GM12874 (cell line): ENCODE results near the gene PRPF40B.

Source experiments
- TF ChIP-seq, protein P1 (sequence below): IDR thresholded peaks from 2 replicates; pipeline ENCODE4 v1.5.1; 2011; ENCODE audit warnings: low read depth, mild to moderate bottlenecking, control low read depth, low read length, moderate library complexity; ENCODE audit not compliant: insufficient read depth

PRPF40B gene

DNA sequence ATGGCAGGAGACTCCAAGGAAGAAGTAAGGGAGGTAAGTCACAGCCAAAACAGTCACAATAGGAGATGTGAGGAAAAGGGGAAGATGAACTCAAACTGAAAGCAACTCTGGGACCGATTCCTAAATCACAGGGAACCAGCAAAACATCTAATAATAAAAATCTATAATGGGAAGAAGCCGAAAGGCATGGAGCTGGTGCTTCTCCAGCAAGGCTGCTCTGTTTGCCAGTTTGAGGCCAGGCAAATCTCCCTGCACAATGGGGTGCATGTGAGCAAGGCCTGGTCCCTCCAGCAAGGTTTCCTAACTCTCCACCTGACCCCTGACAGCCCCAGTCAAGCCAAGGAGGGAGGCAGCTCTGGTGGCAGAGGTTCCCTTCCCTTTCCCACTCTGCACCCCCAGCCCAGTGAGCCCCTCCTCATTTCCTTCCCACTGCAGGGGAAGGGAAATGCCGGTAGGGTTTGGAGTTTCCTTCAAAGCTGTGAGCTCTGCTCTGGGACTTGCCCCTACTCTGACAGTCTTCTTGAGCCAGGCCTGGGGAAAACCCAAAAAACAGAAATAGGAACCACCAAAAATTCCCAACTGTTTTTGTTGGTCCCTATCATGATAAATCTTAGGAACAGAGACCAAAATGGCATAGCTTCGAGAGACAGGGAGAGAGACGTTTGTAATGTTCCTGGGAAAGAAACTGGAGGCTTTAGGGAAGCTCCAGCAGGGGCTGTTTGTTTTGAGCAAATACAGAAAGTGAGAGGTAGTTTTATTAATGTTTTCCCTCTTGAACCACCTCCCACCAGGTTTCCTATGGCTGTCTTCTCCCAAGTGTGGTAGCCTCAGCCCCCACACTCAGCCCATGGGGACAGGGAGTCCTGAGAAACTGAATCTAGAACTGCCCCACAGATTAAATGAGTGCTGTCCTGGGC lies 49.2 kb downstream of the PRPF40B start:
- TF ChIP-seq, protein P1, sequence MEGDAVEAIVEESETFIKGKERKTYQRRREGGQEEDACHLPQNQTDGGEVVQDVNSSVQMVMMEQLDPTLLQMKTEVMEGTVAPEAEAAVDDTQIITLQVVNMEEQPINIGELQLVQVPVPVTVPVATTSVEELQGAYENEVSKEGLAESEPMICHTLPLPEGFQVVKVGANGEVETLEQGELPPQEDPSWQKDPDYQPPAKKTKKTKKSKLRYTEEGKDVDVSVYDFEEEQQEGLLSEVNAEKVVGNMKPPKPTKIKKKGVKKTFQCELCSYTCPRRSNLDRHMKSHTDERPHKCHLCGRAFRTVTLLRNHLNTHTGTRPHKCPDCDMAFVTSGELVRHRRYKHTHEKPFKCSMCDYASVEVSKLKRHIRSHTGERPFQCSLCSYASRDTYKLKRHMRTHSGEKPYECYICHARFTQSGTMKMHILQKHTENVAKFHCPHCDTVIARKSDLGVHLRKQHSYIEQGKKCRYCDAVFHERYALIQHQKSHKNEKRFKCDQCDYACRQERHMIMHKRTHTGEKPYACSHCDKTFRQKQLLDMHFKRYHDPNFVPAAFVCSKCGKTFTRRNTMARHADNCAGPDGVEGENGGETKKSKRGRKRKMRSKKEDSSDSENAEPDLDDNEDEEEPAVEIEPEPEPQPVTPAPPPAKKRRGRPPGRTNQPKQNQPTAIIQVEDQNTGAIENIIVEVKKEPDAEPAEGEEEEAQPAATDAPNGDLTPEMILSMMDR = no peak

DNA sequence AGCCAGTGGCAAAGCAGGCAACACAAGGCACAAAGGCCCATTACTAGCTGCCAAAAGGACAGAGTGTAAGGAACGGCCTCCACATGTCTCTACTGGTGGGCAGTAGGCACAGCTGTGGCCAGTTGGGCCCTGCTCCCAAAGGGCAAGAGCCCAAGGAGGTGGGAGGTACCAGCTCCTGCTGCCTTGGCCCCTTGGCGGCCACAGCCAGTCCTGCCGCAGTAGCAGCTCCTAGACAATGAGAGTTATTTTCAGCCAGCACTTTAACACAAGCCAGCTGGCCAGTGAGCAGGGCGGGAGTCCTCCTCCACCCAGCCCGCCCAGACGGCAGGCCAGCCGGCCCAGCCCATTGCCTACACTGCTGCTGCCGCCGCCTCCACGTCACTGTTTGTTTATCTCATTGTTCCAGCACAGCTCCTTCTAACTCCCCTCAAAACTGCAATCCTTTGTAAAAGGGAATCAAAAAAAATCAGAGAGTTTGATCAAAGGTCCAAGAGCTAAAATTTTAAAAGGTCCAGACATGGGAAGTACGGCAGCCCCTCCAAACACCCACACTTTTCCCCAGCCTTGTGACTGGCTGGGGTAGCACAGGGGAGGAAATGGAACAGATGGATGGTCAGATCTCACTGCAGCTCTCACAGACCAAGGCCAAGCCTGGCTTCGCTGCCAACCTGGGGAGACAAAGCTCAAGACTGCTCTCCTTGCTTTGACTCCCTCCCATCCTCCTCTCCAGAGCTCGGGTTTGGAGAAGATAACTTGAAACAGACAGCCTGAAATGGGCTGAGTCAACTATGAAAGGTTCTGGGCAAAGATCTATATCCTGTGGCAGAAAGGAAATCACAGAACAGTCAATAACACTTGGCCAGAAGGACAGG lies 50.3 kb downstream of the PRPF40B start:
- TF ChIP-seq, protein P1 = no peak

DNA sequence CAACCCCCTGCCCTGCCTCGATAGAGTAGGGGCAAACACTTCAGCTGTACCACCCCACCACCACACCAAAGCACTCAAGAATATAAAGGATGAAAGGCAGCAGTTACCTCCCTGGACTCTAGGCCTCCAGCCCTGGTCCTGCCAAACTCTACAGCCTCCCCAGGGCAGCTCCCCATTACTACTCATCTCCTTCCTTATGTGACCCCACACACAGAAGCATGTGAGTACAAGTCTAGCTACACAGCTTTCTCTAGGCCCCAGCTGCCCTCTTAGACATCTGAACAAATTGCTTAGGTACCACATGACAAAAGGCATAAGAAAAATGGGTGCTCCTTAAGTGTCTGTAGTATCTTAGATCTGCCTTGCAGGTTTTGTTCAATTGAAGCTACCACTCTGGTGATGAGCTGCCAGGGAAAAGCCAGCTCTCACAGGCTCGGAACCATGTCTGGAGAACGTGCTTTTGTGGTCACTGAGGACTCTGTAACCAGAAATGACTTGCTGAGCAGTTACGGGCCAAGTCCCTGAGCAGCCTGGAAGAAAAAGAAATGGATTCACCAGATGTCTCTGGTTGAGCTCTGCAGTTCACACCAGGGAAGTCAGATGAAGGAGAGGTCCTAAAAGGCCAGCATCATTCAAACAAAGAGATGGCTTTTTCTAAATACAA lies 51.1 kb downstream of the PRPF40B start:
- TF ChIP-seq, protein P1 = no peak

DNA sequence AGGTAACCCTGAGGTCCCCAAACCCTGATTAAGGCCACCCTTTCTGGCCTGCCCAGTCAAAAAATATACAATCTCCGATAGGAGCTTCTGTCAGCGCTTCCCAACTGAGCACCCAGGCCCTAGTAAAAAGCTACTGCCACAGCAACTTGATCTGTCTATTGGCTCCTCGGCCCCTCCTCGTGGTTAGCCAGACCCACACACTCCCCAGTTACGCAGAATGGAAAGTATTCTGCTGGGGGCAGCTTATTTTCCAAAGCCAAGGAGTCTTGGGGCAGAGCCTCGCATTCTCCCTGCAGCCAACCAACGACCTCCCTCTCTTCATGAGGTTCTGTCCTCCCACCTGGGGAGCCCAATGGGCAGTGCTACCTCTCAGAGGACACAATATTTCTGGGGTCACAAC lies 51.8 kb downstream of the PRPF40B start:
- TF ChIP-seq, protein P1 = no peak

DNA sequence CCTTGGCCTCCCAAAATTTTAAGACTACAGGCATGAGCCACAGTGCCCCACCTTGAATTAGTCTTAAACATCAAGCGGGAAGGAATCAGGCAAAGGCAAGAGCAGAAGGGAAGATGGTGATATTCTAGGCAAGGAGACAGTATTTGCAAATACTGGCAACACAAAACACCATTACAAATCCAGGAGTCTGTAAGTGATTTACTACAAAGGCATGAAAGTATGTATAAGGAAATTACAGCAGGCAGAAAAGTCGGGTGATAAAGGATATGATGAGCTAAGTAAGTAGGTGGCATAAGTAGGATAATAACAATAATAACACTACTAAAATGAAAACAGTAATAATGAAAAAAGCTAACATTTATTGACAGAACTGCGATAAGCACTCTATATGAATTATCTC lies 55.4 kb downstream of the PRPF40B start:
- TF ChIP-seq, protein P1 = no peak

DNA sequence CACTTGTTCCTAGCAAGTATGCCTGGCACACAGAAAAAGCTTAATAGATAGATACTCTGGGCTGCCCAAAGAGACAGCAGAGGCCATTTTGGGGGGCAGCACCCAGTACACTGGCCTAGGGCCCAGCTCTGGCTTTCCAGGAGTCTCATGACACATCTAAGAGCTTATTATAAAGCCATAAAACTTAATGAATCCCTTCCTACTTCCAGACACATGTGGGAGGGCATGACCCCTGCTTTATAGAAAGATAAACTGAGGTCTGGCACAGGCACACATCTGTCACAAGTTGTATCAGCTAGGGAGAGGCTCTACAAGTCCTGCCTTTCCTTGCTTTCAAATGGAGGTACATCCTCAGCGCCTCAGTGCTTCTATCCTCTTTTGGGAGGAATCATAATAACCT lies 56.7 kb downstream of the PRPF40B start:
- TF ChIP-seq, protein P1 = no peak
